IPS-NIHi7 (cell line): Measurements from ENCODE around the gene F7.
"Not testable (repeated sequence)": the region's sequence is repeated elsewhere in the genome, so short reads cannot be mapped to it uniquely, and the experiment has no call there.

Experiments used
- DNase-seq: peaks from one replicate; pipeline ENCODE4 v3.0.0; 2012; ENCODE audit warnings: mixed read lengths; ENCODE audit errors: extremely low spot score

F7 gene

DNA sequence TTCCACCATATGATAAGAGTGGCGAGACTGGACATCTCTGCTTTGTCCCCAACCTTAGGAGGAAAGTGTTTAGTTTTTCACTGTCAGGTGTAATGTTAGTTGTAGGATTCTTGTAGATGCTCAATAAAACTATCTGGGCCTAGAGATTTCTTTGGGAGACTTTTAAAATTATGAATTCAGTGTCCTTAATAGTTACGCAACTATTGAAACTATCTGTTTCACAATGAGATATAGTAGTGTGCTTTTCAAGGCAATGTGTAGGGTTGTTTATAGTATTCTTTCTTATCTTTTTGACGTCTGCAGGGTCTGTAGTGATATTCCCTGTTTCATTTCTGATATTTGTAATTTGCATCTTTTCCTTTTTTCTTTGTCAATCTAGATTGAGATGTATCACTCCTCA is 33.2 kb upstream of the F7 start:
- no peak for DNase-seq

DNA sequence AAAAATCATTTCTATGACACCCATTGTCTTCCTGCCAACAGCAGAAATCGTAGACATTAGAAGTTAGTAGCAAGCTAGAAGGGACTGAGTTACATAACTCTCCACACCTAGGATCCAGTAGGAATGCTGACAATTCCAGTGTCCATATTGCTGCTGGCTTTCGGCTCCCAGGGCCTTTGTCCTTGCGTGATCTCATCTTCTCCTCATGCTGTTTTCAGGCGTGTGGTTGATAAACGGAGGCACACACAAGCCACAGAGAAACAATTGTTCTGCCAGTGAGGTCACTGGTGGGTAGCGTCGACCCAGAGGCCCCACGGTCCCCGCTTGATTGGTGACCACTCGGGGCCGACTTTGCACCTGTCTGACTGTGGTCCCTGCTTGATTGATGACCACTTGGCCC is 31.6 kb upstream of the F7 start:
- DNase-seq: no peak

GRCh38 chr13:113074401-113074800 is 31.2 kb upstream of the F7 start:
- no peak for DNase-seq

GRCh38 chr13:113074876-113075275 is 30.7 kb upstream of the F7 start:
- no peak for DNase-seq

- no peak for DNase-seq
Observed at GRCh38 chr13:113075711-113076110, 29.9 kb upstream of the F7 start.

DNA sequence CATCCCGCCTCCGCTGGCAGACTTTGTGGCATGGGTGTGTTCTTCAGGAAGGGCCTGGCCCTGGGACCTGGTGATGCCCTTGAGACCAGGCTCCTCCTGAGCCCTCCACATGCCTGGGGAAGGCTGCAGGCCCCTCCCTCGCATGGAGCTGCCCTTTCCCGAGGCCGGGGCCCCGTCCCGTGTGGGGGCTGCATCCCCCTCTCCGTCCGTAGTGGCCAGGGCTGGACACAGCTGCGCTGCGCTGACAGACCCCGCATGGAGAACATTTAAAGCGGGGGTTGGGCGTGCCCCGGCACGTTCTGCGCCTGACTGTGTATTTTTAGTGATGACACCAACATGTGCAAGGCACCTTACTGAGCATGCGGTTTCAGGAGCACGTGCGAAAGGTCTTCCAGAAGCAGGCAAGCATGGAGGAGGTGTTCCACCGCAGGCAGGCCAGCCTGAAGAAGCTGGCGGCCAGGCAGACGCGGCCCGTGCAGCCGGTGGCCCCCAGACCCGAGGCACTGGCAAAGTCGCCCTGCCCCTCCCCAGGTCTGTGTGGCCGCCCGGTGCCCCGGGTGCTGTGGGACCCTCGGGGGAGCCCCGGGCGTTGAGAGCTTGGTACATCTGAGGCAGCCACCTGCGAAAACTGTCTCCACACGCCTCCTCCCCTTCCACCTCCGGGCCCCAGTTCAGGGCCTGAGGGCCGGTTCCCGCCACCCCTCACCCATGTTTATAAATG is 28.8 kb upstream of the F7 start:
- DNase-seq: no peak

DNA sequence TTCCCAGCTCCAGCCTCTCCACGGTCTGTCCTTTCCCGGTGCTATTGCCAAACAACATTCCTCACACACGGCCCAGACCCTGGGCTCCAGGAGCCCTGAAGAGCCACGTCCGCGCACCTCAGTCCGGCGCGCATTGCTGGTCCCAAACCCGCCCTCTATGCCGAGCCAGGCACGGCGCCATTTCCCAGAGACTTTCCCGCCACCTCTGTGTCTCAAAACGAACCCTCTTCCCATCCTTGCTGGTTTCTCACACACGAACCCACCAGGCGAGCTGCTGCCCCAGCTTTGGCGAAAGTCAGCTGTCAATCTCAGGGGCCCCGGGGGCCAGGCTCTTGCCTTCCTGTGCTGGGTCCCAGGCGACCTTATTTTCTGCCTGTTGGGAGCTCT is 28.0 kb upstream of the F7 start:
- no peak for DNase-seq

- DNase-seq: no peak
Observed at GRCh38 chr13:113077953-113078901, 27.4 kb upstream of the F7 start.

- DNase-seq: no peak
Observed at GRCh38 chr13:113078902-113079780, 26.4 kb upstream of the F7 start.

- DNase-seq: not testable (repeated sequence)
Observed at GRCh38 chr13:113079781-113080080, 25.9 kb upstream of the F7 start.

DNA sequence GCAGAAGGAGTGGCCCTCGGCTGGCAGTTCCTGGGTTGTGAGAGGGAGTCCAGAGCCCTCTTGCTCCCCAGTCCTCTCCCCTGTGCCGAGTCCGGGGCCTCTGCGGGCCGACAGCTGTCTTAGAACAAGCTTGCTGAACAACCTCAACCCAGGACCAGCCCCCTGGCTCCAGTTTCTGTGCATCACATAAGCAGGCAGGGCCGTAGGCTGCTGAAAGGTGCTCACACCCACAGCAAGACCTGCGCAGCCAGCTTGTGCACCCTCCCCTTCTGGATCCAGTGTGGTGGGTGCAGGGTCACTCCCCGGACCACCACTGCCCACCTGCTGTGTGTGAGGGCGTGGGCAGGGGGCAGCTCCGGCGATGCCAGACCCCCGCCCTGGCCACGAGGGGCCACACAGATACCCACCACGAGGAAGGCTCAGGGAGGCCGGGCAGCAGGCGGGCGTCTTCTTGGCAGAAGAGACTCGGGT is 25.2 kb upstream of the F7 start:
- DNase-seq: no peak

GRCh38 chr13:113080901-113081521 is 24.6 kb upstream of the F7 start:
- DNase-seq: no peak

GRCh38 chr13:113082198-113083021 is 23.2 kb upstream of the F7 start:
- DNase-seq: no peak

- DNase-seq: no peak
Observed at GRCh38 chr13:113083022-113083373, 22.6 kb upstream of the F7 start.

DNA sequence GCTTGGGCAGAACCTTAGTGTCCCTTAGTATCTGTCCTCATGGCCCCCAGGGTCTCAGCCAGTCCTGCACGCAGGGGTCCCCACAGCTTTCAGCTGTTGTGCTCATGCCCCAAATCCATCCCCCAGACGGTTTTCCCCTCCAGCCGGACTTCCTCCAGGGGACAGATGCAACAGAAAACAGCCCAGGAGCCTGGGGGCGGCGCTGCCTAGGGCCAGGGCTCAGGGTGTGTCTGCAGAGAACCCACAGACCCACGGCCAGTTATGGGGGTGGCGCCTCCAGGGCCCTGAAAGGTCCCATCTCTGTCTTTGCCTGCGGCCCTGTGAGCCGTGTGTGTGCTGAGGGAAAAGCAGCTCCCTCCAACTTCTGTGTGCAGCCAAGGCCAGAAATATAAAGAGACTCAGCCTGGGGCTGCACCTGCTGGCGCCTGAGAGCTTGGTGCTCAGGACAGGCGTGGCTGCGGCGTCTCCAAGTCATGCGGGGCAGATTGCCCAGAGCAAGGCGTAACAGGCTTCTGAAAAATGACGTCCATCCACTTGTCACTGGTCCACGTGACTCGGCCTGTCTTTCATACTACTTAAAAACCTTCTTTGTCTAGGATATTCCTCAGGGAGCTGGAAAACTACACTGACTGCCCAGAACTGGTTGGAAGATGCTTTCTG is 22.1 kb upstream of the F7 start:
- DNase-seq: no peak

GRCh38 chr13:113084094-113084942 is 21.3 kb upstream of the F7 start:
- no peak for DNase-seq

GRCh38 chr13:113084943-113085540 is 20.5 kb upstream of the F7 start:
- no peak for DNase-seq

GRCh38 chr13:113086031-113086750 is 19.4 kb upstream of the F7 start:
- peak; percentile 81 for DNase-seq
